Keratinocyte (primary cell): ENCODE results near the gene KRTAP10-7.
"Not testable (repeated sequence)": the region's sequence is repeated elsewhere in the genome, so short reads cannot be mapped to it uniquely, and the experiment has no call there.

ENCODE experiments used
- CTCF ChIP-seq, 3 experiments: IDR thresholded peaks in 1 of 3; conservative IDR thresholded peaks in 1 of 3; optimal IDR thresholded peaks in 1 of 3; 2 replicates in 2 of 3; 3 replicates in 1 of 3; pipeline versions ENCODE3 to v1.5.1; 2011; ENCODE audit warnings: low read length in 3 of 3, mild to moderate bottlenecking in 3 of 3, moderate library complexity in 2 of 3, control low read depth in 1 of 3, inconsistent platforms in 1 of 3; ENCODE audit not compliant: insufficient read depth in 2 of 3; ENCODE audit errors: extremely low read depth in 1 of 3
- EZH2 ChIP-seq: IDR thresholded peaks from one replicate; pipeline ENCODE4 v1.6.1; 2012; ENCODE audit warnings: inconsistent platforms, mild to moderate bottlenecking, low read length, moderate library complexity

GRCh38 chr21:44627181-44627822 lies 26.9 kb downstream of the KRTAP10-7 start:
- not testable (repeated sequence) for TF ChIP-seq CTCF (optimal IDR thresholded peaks at IDR 0.05 in 1 of 3, IDR thresholded peaks at IDR 0.05 in 1 of 3, conservative IDR thresholded peaks at IDR 0.05 in 1 of 3; ENCODE audit: extremely low read depth in 1 of 3, insufficient read depth in 2 of 3, low read length in 3 of 3); EZH2
